ENCODE data around the gene AVPR2.

Gene AVPR2

DNA sequence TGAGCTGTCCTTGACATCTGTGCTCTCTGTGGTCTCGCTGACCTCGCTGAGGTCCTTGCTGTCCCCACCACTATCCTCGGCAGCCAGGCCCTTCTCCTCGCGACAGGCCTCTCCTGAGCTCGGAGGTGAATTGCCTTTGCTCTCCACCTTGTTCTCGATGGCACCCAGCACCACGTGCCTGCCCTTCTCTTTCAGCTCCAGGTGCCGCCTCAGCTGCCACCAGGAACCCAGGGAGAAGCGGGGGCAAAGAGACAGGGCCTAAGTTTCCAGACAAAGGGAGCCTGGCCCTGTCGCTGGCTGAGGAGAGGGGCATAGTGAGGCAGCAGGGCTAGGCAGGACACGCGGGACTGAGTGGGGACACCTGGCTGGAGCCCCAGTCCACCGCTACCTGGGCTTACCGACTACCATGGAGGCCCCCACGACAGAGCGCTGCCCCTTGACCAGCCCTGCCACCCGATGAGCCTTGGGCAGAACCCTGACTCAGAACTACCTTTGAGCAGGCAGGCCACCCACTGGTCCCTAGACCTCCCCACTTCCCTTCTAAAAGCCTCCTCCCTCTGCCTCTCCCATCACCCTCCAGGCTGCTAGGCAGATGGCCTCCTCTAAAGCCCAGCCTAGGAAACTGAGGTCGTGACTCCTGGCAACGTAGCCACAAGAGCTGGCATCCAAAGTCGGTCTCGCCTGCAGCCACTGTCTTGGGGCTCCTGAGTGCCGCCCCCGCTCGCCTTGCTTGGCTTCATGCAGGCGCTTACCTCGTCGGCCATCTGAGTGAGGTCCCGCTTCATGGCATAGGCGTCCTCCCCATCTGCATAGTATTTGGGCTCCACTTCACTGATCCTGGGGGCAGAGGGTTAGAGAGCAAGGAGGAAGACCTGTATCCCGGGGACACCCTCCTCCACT is 25.8 kb downstream of the AVPR2 start:
- no peak for DNase-seq (ENCODE audit: low read depth in 2 of 2, low spot score in 1 of 2)

DNA sequence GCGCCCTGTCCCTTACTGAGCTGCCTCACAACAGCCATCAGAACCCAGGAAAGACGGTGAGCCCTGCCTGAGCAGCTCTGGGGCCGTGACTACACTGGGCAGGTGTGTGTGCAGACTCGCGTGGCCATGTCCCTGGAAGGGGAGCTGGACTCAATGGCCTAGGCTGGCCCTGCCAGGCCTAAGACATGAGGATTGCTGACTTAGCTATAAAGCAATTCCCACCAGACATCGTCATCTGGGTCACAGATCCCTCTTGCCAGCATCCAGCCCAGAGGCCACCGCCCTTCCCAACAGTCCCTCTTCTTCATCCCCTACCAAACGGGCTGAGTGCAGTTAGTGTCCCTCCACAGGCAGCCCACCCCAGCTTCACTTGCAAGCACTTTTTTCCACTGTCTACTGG is 26.7 kb downstream of the AVPR2 start:
- DNase-seq (ENCODE audit: low read depth in 2 of 2, low spot score in 1 of 2), result no peak

DNA sequence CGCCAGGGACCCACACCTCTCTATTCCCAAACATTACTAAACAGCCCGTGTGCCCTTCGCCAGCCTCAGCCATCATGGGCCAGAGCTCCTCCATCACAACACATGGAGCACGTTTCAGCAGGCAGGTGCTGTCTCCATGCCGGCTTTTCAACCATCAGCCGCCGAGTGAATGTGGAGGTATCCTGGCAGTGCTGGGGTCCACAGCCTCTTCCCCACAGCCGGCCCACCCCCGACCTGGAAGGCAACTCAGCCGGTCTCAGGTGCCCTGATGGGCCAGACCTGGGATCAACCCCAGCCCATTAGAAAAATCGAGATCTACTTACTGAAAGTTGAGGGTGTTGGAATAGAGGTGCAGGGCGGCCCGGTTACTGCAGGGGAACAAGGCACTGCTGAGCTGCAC is 27.3 kb downstream of the AVPR2 start:
- DNase-seq (ENCODE audit: low read depth in 2 of 2, low spot score in 1 of 2), result no peak

DNA sequence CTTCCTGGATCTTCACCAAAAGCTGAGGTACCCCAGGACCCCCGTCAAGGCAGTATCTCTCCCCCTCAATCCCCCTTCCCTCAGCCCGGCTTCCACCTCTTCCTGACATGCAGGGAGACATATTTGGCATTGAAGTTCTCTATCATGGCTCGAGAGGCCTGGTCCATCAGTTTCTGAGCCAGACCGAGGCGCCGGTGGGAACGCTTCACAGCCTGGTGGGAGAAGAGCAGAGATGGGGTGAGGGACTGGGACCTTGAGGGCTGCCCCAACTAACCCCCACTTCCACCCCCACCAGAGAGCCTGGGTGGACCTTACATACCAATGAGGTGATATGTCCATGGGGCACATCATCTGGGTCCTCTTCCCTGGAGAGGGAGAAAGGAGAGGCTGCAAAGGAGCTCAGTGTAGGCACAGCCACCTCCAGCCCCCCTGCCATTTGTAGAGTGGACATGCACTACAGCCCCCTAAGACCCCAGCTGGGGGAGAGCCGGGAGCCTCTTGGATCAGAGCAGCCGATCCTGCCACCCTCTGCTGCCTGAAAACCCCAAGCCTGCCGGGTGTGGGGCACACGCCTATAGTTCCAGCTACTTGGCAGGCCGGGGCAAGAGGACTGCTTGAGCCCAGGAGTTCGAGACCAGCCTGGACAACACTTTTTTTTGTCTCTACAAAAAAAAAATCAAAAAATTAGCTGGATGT is 27.9 kb downstream of the AVPR2 start:
- no peak for DNase-seq (ENCODE audit: low read depth in 2 of 2, low spot score in 1 of 2)

DNA sequence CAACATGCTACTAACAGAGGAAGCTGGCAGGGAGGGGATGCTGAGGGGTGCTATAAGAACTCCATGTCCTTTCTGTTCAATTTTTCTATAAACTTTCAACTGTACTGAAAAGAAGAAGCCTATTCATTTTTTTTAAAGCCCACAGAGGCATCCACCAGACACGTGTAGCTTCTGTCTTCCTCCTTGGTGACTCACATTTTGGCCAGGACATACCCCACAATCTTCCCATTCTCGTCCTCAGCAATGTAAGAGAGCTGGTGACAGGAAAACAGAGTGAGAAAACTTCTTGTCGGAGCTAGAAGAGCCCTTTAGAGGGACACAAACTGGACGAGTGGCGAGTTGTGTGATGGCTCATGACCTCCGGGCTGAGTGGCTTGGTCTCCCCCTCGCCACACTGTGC is 29.3 kb downstream of the AVPR2 start:
- no peak for DNase-seq (ENCODE audit: low read depth in 2 of 2, low spot score in 1 of 2)

DNA sequence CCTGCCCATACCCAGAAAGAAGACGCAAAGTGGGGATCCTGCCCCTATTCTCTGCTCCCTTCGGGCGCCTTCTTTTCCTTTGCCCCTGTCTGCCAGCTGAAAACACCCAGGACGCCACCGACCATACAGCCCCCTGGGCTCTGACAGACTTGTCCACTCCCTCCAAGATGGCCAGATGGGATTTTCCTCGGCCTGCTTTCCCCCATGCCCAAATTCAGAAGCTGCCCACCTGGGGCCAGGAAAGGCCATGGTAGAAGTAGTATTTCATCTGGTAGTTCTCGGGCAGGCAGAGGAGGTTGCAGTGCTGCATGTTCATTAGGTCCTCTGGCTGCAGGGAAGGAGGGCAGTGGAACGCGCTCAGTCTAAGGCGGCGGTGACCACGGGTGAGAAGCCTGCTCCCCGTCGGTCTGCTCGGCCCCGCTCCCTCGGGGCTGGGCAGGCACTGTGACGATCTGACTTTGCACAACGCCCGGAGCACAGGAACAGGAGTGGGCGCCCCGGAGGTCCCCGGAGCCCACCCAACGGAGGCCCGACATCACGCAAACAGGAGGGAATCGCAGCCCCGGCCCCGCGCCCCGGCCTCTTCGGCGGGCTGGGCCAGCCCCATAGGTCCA is 29.8 kb downstream of the AVPR2 start:
- no peak for DNase-seq (ENCODE audit: low read depth in 2 of 2, low spot score in 1 of 2)

DNA sequence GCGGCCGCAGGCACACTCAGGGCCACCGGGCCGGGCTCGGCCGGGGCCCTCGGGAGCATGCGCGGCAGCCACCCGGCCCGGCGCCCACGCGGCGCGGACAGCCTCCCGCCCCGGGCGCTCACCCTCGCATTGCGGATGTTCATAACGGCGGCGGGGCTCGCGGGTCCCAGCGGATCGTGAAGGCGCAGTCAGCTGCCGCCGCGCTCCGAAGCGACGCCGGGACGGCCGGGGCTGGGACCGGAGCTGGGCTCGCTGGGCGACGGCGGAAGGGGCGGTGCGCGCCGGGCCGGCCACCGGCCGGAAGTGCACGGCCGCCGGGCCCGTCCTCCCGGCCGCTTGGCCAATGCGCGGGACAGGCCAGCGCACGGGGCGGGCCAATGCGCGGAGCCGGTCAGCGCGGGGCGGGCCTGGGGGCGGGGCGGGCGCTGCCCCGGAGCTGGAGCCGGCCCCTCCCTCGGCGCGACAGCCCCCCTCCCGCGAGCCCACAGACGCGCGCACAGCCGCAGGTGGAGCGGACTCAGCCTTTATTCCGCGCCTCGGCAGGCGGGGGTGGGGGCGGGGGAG is 30.4 kb downstream of the AVPR2 start, which contains the start of gene NAA10:
NAA10 (minus strand) TSS at position 276 of the 564 bp plus-strand sequence; CDS start at position 143, 133 bp downstream.
- no peak for DNase-seq (ENCODE audit: low read depth in 2 of 2, low spot score in 1 of 2)

DNA sequence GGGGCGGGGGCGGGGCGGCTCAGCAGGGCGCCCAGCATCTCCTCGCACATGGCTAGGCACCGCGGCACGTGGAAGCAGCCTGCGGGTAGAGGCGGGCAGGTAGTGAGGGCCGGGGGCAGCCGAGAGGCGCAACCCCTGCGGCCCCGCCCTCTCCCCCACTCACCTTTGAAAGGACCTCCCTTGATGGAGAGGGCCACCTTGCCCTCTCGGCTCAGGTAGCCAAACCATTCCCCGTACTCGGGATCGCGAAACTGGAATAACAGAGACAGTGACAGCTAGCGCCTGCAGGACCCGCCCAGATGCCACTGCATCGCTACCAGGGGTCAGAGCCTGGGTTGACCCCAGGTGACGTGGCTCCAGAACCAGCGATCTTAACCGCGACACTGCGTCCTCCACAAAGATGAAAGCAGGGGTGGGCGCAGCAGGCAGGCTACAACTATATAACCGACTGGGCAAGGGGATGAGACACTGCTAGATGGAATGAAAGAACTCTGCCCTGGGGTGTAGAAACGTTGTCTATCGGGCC is 30.9 kb downstream of the AVPR2 start:
- DNase-seq (ENCODE audit: low read depth in 2 of 2, low spot score in 1 of 2), result no peak

DNA sequence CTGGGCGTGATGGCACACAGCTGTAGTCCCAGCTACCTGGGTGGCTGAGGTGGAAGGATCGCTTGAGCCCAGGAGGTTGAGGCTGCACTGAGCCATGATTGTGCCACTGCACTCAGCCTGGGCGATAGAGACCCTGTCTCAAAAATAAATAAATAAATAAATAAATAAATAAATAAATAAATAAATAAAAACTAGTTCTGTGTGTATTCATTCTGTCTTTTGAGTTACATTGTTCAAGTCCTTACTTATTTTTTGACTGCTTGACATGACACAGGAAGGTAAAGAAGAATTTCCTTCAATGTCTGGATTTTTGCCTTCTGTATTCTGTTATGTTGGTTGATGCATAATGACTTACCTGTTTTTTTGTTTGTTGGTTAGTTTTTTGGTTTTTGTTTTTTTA is 32.6 kb downstream of the AVPR2 start:
- no peak for DNase-seq (ENCODE audit: low read depth in 2 of 2, low spot score in 1 of 2)

DNA sequence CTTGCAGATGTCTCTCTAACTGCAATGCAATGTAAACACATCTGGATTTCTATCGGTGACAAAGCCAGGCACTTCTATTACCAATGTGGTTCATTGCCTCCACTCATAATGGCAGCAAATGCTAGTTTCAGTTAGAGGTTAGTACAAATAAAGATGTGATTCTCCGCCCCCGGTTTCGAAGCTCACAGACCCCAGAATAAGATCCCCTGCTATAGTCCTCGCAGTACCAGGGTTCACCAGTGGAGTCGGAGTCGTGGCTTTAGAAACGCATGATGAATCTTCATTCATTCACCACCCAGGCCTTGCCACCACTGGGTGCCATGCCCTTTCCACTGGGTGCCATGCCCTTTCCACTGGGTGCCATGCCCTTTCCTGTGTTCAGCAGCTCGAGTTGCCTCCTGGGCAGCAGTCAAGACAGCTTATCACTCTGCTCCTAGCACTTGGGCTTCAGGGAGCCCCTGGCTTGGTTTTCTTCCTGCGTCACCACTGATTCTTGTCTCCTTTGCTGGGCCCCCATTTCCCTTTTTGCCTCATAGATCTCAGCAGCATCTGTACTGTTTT is 33.8 kb downstream of the AVPR2 start:
- DNase-seq (ENCODE audit: low read depth in 2 of 2, low spot score in 1 of 2), result no peak

DNA sequence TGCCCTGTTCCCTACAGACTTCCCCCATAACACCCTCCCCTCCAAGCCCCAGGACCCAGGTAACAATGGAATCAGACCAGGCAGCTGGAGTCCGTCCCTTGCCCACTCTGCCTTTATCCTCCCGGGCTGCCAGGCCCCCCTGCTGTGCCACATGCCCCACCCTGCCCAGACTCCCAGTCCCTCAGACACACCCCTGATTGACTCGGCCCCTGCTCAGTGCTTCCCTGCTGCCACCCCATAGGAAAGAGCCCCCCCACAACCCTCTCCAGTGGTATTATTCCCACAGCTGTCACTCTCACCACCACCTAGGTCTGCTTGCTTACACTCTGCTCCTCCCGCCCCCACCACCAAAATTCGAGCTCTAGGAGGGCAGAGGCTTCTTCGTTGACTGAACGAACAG is 35.1 kb downstream of the AVPR2 start:
- DNase-seq (ENCODE audit: low read depth in 2 of 2, low spot score in 1 of 2), result no peak

DNA sequence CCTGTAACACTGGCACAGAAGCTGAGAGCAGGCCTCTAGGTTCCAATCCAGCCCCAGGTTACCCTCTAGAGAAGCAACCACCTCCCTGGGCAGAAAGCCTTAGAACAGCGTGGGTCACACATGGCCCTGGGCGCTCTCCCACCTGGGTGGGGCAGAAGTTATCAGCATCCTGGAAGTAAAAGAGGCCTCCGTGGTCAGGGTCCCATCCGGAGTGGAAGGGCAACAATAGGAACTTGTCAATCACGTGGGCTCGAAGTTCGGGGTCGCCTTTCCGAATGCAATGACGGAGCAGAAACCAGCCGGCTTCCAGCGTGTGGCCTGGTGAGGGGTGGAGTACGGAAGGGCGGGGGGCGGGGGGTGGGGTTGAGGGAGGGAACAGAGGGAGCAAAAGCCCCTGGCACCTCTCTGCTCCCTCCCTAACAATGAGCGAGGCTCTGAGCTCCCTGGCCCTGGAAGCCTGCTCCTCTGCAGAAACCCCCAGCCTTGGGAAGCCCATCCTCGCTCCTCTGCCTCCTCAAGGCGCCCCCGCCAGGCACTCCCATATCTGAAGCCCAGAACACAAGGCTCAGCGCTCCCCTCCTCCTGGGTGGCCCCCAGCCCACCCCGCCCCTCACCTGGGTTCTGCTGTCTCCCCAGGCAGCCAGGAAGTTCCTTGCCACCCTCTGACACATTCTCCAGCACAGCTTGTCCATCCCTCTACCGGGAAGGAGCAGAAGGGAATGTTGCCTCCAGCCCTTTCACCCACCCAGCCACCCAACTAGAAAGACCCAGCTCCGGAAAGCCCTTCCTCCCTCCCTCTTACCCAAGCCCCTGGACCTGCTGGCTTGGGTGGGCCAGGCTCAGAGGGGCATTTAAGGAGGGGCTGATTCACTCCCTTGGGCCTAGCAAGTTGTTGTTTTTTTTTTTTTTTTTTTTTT is 37.1 kb downstream of the AVPR2 start:
- no peak for DNase-seq (ENCODE audit: low read depth in 2 of 2, low spot score in 1 of 2)

DNA sequence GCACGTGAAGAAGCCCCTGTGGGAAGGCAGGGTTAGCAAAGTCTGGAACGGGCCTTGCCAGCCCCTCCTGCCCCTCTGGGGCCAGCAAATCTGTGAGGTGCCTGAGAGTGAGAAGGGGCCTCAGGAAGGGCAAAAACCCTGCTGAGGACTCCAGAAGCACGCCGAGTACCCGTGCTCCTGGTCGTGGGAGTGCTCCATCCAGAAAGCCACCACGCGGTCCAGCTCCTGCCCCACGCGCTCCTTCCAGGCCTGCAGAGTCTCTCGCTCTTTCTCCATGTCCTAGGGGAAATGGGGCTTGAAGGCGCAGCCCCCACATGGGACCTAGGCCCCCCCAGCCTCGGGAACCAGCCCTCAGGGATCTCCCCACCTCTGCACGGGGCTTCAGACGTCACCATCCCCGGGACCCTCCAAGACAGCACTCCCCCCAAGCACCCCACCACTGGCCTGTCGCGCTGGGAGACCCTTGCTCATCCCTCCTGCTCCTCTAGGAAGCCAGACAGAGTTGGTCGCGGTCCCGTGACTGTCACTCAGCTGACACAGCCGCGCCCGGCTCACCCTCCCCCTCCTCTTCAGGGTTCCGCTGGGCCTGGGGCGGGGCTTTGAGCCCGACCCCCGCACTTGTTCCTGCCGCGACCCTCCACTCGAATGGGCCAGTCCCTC is 39.8 kb downstream of the AVPR2 start, which contains the start of gene RENBP:
RENBP (minus strand) TSS at position 504 of the 660 bp plus-strand sequence; CDS start at position 471, 33 bp downstream.
- no peak for DNase-seq (ENCODE audit: low read depth in 2 of 2, low spot score in 1 of 2)

DNA sequence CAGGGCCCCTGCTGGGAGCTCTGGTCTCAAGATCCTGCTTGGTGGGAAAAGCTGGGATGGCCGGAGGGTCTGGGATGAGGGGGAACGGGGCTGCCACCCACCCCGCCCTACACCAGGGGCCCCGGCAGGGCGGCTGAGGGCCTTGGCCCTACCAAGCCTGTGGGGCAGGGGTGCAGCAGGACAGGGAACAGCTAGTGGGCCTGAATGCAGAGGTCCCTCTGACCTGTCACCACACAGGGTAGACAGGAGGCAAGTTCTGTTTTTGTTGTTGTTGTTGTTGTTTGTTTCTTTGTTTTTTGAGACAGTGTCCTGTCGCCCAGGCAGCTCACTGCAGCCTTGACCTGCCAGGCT is 40.3 kb downstream of the AVPR2 start:
- no peak for DNase-seq (ENCODE audit: low read depth in 2 of 2, low spot score in 1 of 2)

DNA sequence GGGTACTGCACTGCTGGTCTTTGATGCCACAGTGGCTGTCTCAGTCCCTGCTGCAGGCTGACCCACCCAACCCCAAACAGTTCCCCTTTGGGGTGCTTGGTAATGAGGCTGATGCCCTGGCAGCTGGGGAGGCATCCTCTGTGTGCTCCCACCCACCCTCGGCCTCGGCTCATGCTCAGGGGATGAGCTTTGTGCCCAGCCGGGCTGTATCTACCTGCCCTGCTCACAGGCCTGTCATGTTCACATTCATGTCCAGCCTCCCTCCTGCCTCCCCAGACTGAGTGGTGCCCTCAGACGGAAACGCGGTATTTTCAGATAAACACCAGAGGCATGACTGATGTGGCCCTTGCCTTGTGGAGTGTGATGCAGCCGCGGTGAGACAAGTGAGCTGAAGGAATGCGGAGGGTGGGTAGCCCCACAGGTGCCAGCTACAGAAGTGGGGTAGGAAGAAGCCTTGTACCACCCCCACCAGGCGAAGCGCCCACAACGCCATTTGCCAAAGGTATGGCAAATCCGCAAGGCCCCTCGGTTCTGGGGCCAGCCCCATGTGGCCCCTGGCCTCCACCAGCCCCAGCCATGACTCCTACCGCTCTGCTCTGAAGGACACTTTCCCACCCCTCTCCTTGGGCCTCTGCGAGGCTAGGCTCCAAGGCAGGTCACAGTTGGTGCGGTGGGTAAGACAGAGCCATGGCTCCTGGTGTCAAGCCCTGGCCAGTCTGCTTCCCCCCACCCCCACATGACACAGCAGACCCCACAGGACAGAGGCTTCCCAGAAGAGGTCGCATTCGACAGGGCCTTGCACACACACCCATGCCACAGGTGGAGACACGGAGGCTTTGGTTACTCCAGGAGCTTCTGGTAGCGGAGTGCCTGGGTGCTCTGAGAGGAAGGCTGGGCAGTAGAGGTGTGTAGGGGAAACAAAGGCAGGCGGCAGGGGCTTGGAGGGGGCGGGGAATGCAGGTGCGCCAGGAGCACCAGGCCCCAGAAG is 41.8 kb downstream of the AVPR2 start:
- DNase-seq (ENCODE audit: low read depth in 2 of 2, low spot score in 1 of 2), result no peak

DNA sequence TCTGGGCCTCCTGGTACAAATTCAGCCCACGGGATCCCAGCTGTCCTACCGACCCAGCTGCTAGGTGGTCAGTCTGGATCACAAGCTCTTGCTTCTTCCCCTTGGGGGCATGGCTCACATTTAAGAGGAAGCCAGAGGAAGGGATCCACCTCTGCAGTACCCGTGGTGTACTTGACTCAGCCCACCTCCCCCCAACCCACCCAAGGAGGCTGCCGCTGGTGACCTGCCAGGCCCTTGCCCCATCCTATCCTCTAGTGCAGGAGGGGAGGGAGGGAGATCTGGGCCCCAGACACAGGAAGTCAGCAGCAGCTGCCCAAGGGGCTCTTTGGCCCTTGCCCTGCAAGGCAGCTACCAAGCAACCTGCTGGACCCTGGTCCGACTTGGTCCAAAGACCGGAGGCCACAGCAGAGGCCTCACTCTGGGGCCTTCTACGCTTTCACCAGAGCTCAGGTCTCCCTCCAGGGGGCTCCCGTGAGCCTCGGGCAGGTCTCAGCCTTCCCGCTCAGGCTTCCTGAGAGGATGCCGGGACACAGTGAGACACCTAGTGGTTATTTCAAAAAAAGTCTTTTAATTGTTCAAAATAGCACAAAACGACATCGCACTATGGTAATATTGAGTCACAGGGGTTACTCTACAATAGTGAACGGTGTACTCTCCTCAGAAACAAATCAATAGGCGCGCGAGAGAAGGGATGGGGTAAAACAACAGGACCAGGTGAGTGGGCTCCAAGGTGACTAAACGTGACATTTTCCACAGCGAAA is 42.7 kb downstream of the AVPR2 start:
- peak in 1 of 2 donors; percentile 64 for DNase-seq (ENCODE audit: low read depth in 2 of 2, low spot score in 1 of 2)

DNA sequence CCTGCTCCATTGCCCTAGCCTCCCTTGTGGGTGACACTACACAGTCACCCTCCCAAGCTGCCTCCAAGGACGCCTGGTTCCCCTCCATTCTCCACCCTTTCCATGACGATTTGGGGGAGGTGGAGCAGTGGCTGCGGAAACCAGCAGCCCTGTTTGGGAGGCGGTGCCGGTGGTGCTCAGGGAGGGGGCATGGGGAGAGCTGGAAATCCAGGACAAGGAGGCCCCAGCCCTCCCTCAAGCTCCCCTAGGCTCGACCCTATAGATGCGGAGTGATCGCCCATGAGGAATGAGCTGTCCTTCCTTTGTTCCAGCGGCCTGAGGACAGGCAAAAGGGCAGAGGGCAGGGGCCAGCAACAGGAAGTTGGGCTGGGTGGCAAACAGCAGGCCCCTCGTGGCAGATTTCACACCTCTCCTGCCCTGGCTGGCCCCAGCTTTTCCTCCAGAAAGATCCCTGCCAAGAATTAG is 43.6 kb downstream of the AVPR2 start:
- no peak for DNase-seq (ENCODE audit: low read depth in 2 of 2, low spot score in 1 of 2)

Measured in stimulated activated CD8-positive, alpha-beta memory T cell treated with anti-CD3 and anti-CD28 coated beads, Interleukin-4, amount 100 ng/mL, for 1 hour (primary cell).